Activated CD4-positive, alpha-beta T cell treated with anti-CD3 and anti-CD28 coated beads, Interleukin-2, amount 10 ng/mL, durations not matched to agents 24 days and 14 days (primary cell): Measurements from ENCODE around the gene OR10A3. TPM values are rescaled to one million over a fixed set of nuclear protein-coding genes. Genes with fewer than 3 reads are reported as not detected.

Experiments used
- DNase-seq: peaks from one replicate; pipeline ENCODE4 v3.0.0; 2022
- H3K27ac Mint-ChIP-seq: one replicate; pipeline ENCODE4 v1.8.0; 2022; ENCODE audit warnings: mild to moderate bottlenecking, mixed read lengths
- H3K27me3 Mint-ChIP-seq: one replicate; pipeline ENCODE4 v1.8.0; 2022; ENCODE audit warnings: mixed read lengths
- H3K36me3 Mint-ChIP-seq: one replicate; pipeline ENCODE4 v1.8.0; 2022; ENCODE audit warnings: low read depth, mild to moderate bottlenecking, mixed read lengths
- H3K4me1 Mint-ChIP-seq: one replicate; pipeline ENCODE4 v1.8.0; 2021; ENCODE audit warnings: mixed read lengths
- H3K4me3 Mint-ChIP-seq: one replicate; pipeline ENCODE4 v1.8.0; 2022; ENCODE audit warnings: mild to moderate bottlenecking, moderate library complexity, mixed read lengths
- H3K9me3 Mint-ChIP-seq: one replicate; pipeline ENCODE4 v1.8.0; 2021; ENCODE audit warnings: mixed read lengths
- intact Hi-C: fragments of 100-400 bp; cut with micrococcal nuclease; formaldehyde crosslinking; loops from one replicate; pipeline ENCODE4 v1.15.1; 2023
- total RNA-seq: library from RNA; stranded (reverse); gene quantifications from 2 replicates; pipeline ENCODE4 v1.2.3, GENCODE V29; 2022

The OR10A3 gene
- total RNA-seq, 1 donor from 2014 or later: not detected

DNA sequence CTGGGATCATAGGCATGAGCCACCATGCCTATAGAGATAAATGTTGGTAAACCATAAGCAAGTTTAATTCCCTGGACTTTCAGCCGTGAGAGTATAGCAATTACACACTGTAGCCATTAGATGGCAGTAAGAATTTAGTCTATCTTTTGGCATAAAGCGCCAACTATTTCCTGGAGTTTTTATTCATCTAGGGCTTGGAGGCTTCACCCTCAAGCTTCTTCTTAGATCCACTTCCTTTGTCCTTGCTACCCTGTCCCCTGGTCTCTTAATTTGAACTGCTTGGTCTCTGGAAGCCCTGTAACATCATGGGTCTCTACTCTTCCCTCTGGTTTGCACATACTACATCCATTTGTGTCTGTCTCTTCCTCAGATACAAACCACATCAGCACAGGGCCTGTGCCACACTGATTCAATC lies 48.7 kb downstream of the OR10A3 start:
- H3K36me3 Mint-ChIP-seq: no peaks in the 10 kb centered on the region
- H3K9me3 Mint-ChIP-seq: no peaks in the 10 kb centered on the region
- peaks cover 5% of the 10 kb centered on the region for H3K4me1 Mint-ChIP-seq
- intact Hi-C loops: loop anchor here (1.0 kb wide), 2 partner anchors 94 to 206 kb away; partner anchors contain the start of gene EIF3F
- H3K27ac Mint-ChIP-seq: no peak overlapping the region
- H3K4me3 Mint-ChIP-seq: no peak overlapping the region
- peak; percentile 67 for DNase-seq
- peaks cover 15% of the 10 kb centered on the region for H3K27me3 Mint-ChIP-seq

DNA sequence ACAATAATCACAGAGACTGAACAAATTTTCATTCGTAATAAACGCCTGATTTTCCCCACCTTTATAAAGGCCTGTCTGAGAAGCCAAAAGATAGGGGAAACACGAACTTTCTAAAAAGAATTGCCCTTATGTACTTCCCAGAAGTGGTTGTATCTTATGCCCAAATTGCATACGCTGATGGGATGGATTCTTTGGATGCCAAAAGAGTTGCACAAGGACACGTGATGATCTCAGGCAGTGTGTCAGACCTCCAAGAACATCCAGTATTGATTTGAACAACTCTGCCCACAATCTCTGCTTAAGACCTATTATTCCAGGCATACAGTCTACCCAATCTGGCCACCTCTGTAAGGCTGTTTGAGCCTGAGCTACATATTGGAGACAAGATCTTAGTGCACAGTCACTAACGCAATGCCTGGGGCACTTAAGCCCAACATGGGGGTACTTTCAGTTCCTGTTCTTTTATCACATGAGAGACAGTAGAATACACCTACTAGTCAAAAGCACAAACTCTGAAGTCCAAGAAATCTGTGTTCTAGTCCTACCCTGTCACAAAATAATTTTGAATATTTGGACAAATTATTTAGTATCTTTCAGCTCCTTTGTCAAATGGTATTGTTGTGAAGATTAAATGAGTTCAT lies 49.3 kb downstream of the OR10A3 start:
- peaks cover 5% of the 10 kb centered on the region for H3K4me1 Mint-ChIP-seq
- intact Hi-C loops: loop anchor here (1.0 kb wide), 2 partner anchors 95 to 207 kb away; partner anchors contain the start of gene EIF3F
- no peaks in the 10 kb centered on the region for H3K36me3 Mint-ChIP-seq
- no peak for DNase-seq
- no peak overlapping the region for H3K4me3 Mint-ChIP-seq
- H3K27me3 Mint-ChIP-seq: peaks cover 15% of the 10 kb centered on the region
- H3K9me3 Mint-ChIP-seq: no peaks in the 10 kb centered on the region
- no peak overlapping the region for H3K27ac Mint-ChIP-seq

DNA sequence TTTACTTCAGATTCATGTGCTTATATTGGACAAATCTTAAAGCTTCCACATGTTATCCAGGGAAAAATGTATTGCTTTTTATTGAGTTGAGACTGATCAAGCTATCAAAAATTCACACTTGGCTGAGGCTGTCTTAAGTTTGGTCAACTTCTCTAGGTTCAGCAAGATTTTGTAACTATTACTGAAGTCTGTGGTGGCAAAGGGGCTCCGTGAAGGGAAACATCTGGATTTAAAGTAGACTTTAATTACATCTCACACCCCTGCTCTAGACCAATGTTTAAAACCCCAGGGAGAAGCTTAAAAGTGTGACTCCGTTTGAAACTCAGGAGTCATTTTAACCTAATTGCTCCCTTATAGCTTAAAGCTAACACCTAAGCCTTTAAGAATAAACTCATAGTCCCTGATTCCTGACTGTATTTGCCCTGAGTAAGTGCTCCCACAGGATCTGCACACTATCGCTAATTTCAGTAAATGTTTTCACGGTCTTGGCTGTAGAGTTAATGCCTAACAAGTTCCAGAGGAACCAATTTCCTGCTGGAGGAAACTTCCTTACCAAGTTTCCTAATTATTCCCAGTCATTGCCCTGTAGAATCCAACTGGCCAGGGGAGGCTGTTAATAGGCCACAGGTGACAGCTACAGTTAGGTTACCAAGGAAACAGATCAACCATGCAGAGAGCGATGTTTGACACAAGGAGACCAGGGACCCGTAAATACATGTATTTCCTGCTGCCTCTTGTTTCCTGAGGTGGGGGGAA lies 50.9 kb downstream of the OR10A3 start:
- Mint-ChIP-seq H3K4me1 (peaks cover 5% of the 10 kb centered on the region), H3K9me3 (no peaks in the 10 kb centered on the region), H3K4me3 (no peak overlapping the region), H3K27ac (no peak overlapping the region), H3K36me3 (no peaks in the 10 kb centered on the region), H3K27me3 (peaks cover 15% of the 10 kb centered on the region)
- intact Hi-C loops: no loop called here
- no peak for DNase-seq

DNA sequence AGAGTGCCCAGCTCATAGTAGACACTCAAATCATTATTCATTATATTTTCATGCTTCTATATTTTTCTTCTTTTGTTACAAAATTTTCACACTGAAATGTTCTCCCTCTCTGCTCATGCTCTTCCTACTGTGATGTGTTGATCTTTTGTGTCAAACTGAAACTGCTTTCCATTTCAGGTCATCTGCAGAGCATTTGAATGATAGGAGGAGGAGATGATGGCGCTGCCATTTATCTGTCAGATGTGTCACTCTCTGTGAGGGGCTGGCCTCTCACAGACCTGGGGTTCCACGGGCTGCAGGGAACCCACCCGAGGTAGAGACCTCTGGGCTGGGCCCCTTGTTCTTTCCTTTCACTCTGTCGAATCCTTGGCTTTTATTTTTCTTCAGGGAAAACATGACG lies 51.5 kb downstream of the OR10A3 start:
- H3K9me3 Mint-ChIP-seq: no peaks in the 10 kb centered on the region
- H3K27me3 Mint-ChIP-seq: peaks cover 13% of the 10 kb centered on the region
- no peak overlapping the region for H3K27ac Mint-ChIP-seq
- H3K36me3 Mint-ChIP-seq: no peaks in the 10 kb centered on the region
- peaks cover 5% of the 10 kb centered on the region for H3K4me1 Mint-ChIP-seq
- no peak for DNase-seq
- intact Hi-C loops: no loop called here
- no peak overlapping the region for H3K4me3 Mint-ChIP-seq

Other genes with a start within 250 kb of the OR10A3 start
- gene OVCH2, start 235.2 kb downstream of the OR10A3 start, total RNA-seq: not detected in 2 replicates
- gene OR5P2, start 144.8 kb downstream of the OR10A3 start, total RNA-seq: not detected in 2 replicates
- gene OR5P3, start 110.9 kb downstream of the OR10A3 start, total RNA-seq: not detected in 2 replicates
- not detected in 2 replicates for gene OR10A6, start 10.4 kb downstream of the OR10A3 start, total RNA-seq
- not detected in 2 replicates for gene NLRP10, start 23.7 kb upstream of the OR10A3 start, total RNA-seq
- gene EIF3F, start 45.6 kb upstream of the OR10A3 start, total RNA-seq: 224 and 226 TPM in 2 replicates
- 0.30 and 0.43 TPM in 2 replicates for gene TUB, start 139.5 kb upstream of the OR10A3 start, total RNA-seq
- gene RIC3, start 227.3 kb upstream of the OR10A3 start, total RNA-seq: 4.5 and 7.2 TPM in 2 replicates